ENCODE data around the gene CIB2. TPM values are rescaled to one million over a fixed set of nuclear protein-coding genes. Genes with fewer than 3 reads are reported as not detected.

CIB2 gene
- 2.8 and 12.1 TPM in 2 replicates for total RNA-seq

DNA sequence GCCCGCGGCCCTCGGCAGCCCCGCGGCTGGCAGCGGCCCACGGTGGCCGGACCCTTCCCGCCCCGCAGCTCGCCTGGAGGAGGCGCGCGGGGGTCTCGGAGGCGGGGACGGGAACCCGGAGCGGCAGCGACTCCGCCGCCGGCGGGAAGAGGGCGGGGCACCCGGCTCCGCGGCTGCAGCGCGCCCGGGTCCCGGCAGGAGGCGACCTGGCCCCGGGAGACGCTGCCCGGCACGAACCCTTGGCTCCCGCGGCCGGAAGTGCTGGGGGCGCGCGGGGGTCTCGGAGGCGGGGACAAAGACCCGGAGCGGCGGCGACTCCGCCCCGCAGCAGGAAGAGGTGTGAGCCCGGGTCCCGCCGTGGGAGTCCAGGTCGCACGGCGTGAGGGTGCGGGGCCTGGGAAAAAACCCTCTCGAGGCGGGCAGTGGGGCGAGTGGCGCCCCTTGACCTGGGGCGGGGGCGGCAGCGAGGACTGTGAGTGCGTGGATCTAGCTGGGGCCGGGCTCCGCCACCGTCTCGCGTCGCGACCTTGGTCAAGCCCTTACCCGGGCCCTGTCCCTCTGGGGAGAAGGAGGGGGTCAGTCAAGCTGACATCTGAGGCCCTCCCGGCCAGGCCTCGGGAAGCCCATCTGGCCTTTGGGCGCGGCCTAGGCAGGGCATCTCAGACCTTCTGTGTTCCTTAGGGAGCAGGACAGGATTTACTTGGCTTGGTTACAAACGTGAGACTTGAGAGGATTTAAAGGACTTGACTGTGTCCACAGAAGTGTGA, at the start of gene CIB2:
Gene CIB2 (minus strand): TSS at position 151 of the 767 bp plus-strand sequence. CDS start 230 bp downstream, outside the sequence.

GRCh38 chr15:78149068-78149804, 18.0 kb upstream of the CIB2 start, which contains the start of gene IDH3A:
TSS of gene IDH3A (plus strand) at chr15:78149362. CDS start at chr15:78149404, 42 bp downstream.

GRCh38 chr15:78092261-78093041, 38.8 kb downstream of the CIB2 start, which contains the start of gene SH2D7:
TSS of gene SH2D7 (plus strand) at chr15:78092561. CDS start at chr15:78092585, 24 bp downstream.

DNA sequence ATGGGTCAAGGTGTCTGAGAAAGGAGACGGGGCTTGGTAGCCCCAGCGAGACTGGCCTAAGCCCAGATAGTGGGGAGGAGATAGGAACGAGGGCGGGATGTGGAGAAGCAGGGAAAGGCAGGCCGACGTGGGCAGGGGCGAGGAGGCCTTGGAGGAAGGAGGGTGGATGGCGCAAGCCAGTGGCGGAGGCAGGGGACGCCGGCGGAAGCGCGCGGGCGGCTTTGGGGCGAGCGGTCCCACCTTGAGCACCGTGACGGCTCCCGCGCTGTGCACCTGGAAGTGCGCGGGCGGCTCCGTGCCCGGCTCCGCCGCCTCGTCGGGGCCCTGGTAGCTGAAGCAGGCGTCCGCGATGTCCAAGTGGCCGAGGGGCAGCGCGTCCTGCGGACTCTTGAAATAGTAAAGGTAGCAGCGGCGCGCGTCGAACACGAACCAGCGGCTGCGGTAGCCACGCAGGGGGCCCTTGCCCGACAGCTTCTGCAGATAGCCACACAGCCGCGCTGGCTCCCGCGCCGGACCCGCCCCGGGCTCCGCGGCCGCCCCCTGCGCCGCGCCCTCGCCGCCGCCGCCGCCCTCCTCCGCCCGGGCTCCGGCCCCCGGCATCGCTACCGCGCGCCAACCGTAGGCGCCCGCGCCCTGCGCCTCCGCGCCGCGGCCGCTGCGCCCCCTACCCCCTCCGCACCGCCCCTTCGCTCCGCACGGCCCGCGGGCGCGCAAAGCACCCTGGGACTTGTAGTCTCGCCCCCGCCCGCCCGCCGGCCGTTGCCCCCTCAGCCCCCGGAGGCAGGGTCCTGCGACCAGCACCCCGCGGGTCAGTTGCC, 54.0 kb downstream of the CIB2 start, which contains the start of gene TBC1D2B:
Gene TBC1D2B (minus strand): TSS at position 659 of the 818 bp plus-strand sequence. CDS start 59 bp downstream, at position 600.

Other genes with a start within 250 kb of the CIB2 start
- gene TBC1D2B, start 53.7 kb downstream of the CIB2 start, total RNA-seq, result 20.6 and 21.6 TPM in 2 replicates
- not detected in 2 replicates for gene SH2D7, start 38.9 kb downstream of the CIB2 start, total RNA-seq
- 34.6 and 49.9 TPM in 2 replicates for gene IDH3A, start 17.9 kb upstream of the CIB2 start, total RNA-seq
- 0.58 TPM in 1 of 2 replicates, not detected in the other for gene ACSBG1, start 103.1 kb upstream of the CIB2 start, total RNA-seq
- gene DNAJA4, start 133.1 kb upstream of the CIB2 start, total RNA-seq, result 2.9 and 4.1 TPM in 2 replicates
- gene SKIC8, start 168.2 kb upstream of the CIB2 start, total RNA-seq, result 103 and 111 TPM in 2 replicates
- not detected in 2 replicates for gene CRABP1, start 208.9 kb upstream of the CIB2 start, total RNA-seq

Measured in myometrial cell (primary cell).